HCT116 (cell line): ENCODE data around the gene MDFIC. TPM values are rescaled to one million over a fixed set of nuclear protein-coding genes. Genes with fewer than 3 reads are reported as not detected.

ENCODE experiments used
- ATAC-seq: fragments of 200-7000 bp; cut with Tn5 transposase; 2 replicates; pipeline ENCODE4 v1.9.1; 2020; ENCODE audit warnings: mild to moderate bottlenecking, moderate library complexity
- BruUV-seq: library from RNA; stranded (reverse); fragments of 400-500 nt; replicated peaks from 2 replicates; lab custom pipeline; 2021; lab: Mats Ljungman, UMichigan
- CTCF ChIA-PET: fragments of 300-600 bp; sonication (Branson Sonifier 250); formaldehyde crosslinking; loops from one replicate; lab custom pipeline; 2021; ENCODE audit warnings: antibody characterized with exemption; lab: Charles Lee
- POLR2A ChIA-PET: fragments of 300-600, 350-600 bp; sonication (Branson Sonifier 250); formaldehyde crosslinking; loops from one replicate; lab custom pipeline; 2021; ENCODE audit warnings: antibody characterized with exemption; lab: Charles Lee
- RAD21 ChIA-PET, 2 experiments: fragments of 300-600 bp; sonication (Branson Sonifier 250); formaldehyde crosslinking; loops; one replicate each; lab custom pipeline; 2023; ENCODE audit warnings: low total read pairs in 2 of 2; ENCODE audit not compliant: uncharacterized antibody in 2 of 2, unreplicated experiment in 2 of 2, low non-redundant PET in 1 of 2; lab: Charles Lee
- DNase-seq: peaks from one replicate; pipeline ENCODE4 v3.0.0-alpha.2; 2010; ENCODE audit warnings: low read depth, low spot score
- H2AFZ ChIP-seq: fragments of 200-600 bp; shearing (Covaris generic), sonication (generic); 2 replicates; pipeline ENCODE4 v1.6.1; 2017; ENCODE audit warnings: low read depth, mixed run types, mixed read lengths, antibody characterized with exemption, low read length; ENCODE audit not compliant: poor library complexity, severe bottlenecking
- H3K27ac ChIP-seq: 2 replicates; pipeline ENCODE4 v1.5.1; 2012; ENCODE audit warnings: low read depth, low read length
- H3K27me3 ChIP-seq: fragments of 200-600 bp; sonication (generic); 2 replicates; pipeline ENCODE4 v1.6.1; 2016; ENCODE audit warnings: mixed run types, low read length, mixed read lengths; ENCODE audit not compliant: insufficient read depth
- H3K36me3 ChIP-seq, 2 experiments: fragments of 200-500 bp in 1 of 2; fragments of 200-600 bp in 1 of 2; sonication (Bioruptor generic) in 1 of 2; sonication (generic) in 1 of 2; 2 replicates each; pipeline versions ENCODE4 v1.5.1 to v1.6.1; 2014 to 2016; ENCODE audit warnings: low read length in 2 of 2, inconsistent platforms in 1 of 2, mixed read lengths in 1 of 2, mixed run types in 1 of 2; ENCODE audit not compliant: insufficient read depth in 2 of 2, control insufficient read depth in 1 of 2
- H3K4me1 ChIP-seq, 2 experiments: fragments of 200-600 bp in 1 of 2; sonication (generic) in 1 of 2; 2 replicates each; pipeline versions ENCODE4 v1.5.1 to v1.6.1; 2012 to 2017; ENCODE audit warnings: low read length in 2 of 2, inconsistent platforms in 1 of 2, mild to moderate bottlenecking in 1 of 2, mixed read lengths in 1 of 2, mixed run types in 1 of 2, moderate library complexity in 1 of 2; ENCODE audit not compliant: insufficient read depth in 2 of 2, control insufficient read depth in 1 of 2
- H3K4me2 ChIP-seq: fragments of 200-600 bp; sonication (generic); 2 replicates; pipeline ENCODE4 v1.6.1; 2017; ENCODE audit warnings: mixed run types, low read length, mixed read lengths
- H3K4me3 ChIP-seq, 2 experiments: fragments of 200-600 bp in 1 of 2; sonication (generic) in 1 of 2; replicated peaks in 1 of 2; 2 replicates each; pipeline ENCODE4 v1.5.1; 2011 to 2016; ENCODE audit warnings: low read length in 2 of 2, control low read depth in 1 of 2, low read depth in 1 of 2, mild to moderate bottlenecking in 1 of 2, mixed read lengths in 1 of 2, mixed run types in 1 of 2
- H3K79me2 ChIP-seq: fragments of 200-600 bp; sonication (generic); 2 replicates; pipeline ENCODE4 v1.6.1; 2017; ENCODE audit warnings: mild to moderate bottlenecking, mixed run types, low read length, moderate library complexity, mixed read lengths; ENCODE audit not compliant: insufficient read depth
- H3K9ac ChIP-seq: fragments of 200-600 bp; sonication (generic); 2 replicates; pipeline ENCODE4 v1.6.1; 2016; ENCODE audit warnings: low read length, mixed read lengths
- H3K9me2 ChIP-seq: fragments of 200-600 bp; sonication (generic), shearing (Covaris generic); 2 replicates; pipeline ENCODE4 v1.6.1; 2017; ENCODE audit warnings: mixed run types, mild to moderate bottlenecking, moderate library complexity; ENCODE audit not compliant: insufficient read depth
- H3K9me3 ChIP-seq, 2 experiments: fragments of 200-500 bp in 1 of 2; fragments of 200-600 bp in 1 of 2; sonication (Bioruptor generic) in 1 of 2; sonication (generic) in 1 of 2; 2 replicates each; pipeline ENCODE4 v1.6.1; 2014 to 2017; ENCODE audit warnings: low read length in 2 of 2, mixed read lengths in 2 of 2, inconsistent platforms in 1 of 2, low read depth in 1 of 2, mild to moderate bottlenecking in 1 of 2, mixed run types in 1 of 2, moderate library complexity in 1 of 2; ENCODE audit not compliant: control insufficient read depth in 1 of 2, insufficient read depth in 1 of 2
- H4K20me1 ChIP-seq: fragments of 200-600 bp; sonication (generic), shearing (Covaris generic); 2 replicates; pipeline ENCODE4 v1.6.1; 2017; ENCODE audit warnings: mixed run types, mild to moderate bottlenecking, moderate library complexity; ENCODE audit not compliant: insufficient read depth
- CBX3 ChIP-seq: IDR thresholded peaks from 2 replicates; pipeline ENCODE4 v1.6.1; 2012; ENCODE audit warnings: low read depth
- CEBPB ChIP-seq: IDR thresholded peaks from 2 replicates; pipeline ENCODE4 v1.6.1; 2012; ENCODE audit warnings: low read depth
- EGR1 ChIP-seq: IDR thresholded peaks from 2 replicates; pipeline ENCODE4 v1.6.1; 2012; ENCODE audit warnings: low read depth
- EZH2phosphoT487 ChIP-seq: fragments of 200-600 bp; IDR thresholded peaks from 2 replicates; pipeline ENCODE4 v1.6.1; 2018; ENCODE audit warnings: antibody characterized with exemption, borderline replicate concordance
- FOSL1 ChIP-seq: IDR thresholded peaks from 2 replicates; pipeline ENCODE4 v1.6.1; 2012; ENCODE audit warnings: low read depth
- JUND ChIP-seq: IDR thresholded peaks from 2 replicates; pipeline ENCODE4 v1.6.1; 2012
- POLR2A ChIP-seq: IDR thresholded peaks from 2 replicates; pipeline ENCODE4 v1.7.0; 2011; ENCODE audit warnings: borderline replicate concordance; ENCODE audit not compliant: insufficient read depth, insufficient read length; ENCODE audit errors: extremely low read depth
- POLR2AphosphoS5 ChIP-seq: IDR thresholded peaks from 2 replicates; pipeline ENCODE4 v1.6.1; 2011; ENCODE audit warnings: mild to moderate bottlenecking, low read depth, low read length, moderate library complexity
- RAD21 ChIP-seq: IDR thresholded peaks from 2 replicates; pipeline ENCODE4 v1.6.1; 2012; ENCODE audit warnings: low read depth, mild to moderate bottlenecking
- REST ChIP-seq: IDR thresholded peaks from 2 replicates; pipeline ENCODE4 v1.6.1; 2012; ENCODE audit warnings: low read depth
- SRF ChIP-seq: IDR thresholded peaks from 2 replicates; pipeline ENCODE4 v1.6.1; 2012; ENCODE audit warnings: low read depth
- TCF7L2 ChIP-seq: IDR thresholded peaks from 2 replicates; pipeline ENCODE4 v1.7.0; 2011; ENCODE audit warnings: borderline replicate concordance, inconsistent platforms; ENCODE audit not compliant: insufficient read depth, insufficient read length; ENCODE audit errors: extremely low read depth
- YY1 ChIP-seq: IDR thresholded peaks from 2 replicates; pipeline ENCODE4 v1.6.1; 2011; ENCODE audit warnings: low read length, low read depth, moderate library complexity, mild to moderate bottlenecking; ENCODE audit not compliant: insufficient replicate concordance; ENCODE audit errors: extremely low read depth
- ZFX ChIP-seq: fragments of 450-650 bp; IDR thresholded peaks from 2 replicates; pipeline ENCODE4 v1.6.1; 2017
- ZNF274 ChIP-seq: fragments of 200-500 bp; sonication (Bioruptor generic); IDR thresholded peaks from 2 replicates; pipeline ENCODE4 v1.6.1; 2014; ENCODE audit warnings: mild to moderate bottlenecking, low read depth, low read length, inconsistent platforms
- intact Hi-C: fragments of 100-400 bp; cut with micrococcal nuclease; formaldehyde crosslinking; loops from 2 replicates; pipeline ENCODE4 v1.10.0; 2022
- total RNA-seq: library from RNA; stranded (reverse); gene quantifications from one replicate; pipeline ENCODE4 v1.2.1, GENCODE V29; 2021; ENCODE audit not compliant: unreplicated experiment
- TF ChIP-seq, protein P1 (sequence below): IDR thresholded peaks from 2 replicates; pipeline ENCODE4 v1.6.1; 2012
- TF ChIP-seq, protein P2 (sequence below): IDR thresholded peaks from 2 replicates; pipeline ENCODE4 v1.6.1; 2012
- TF ChIP-seq, protein P3 (sequence below), 3 experiments: fragments of 200-600 bp in 1 of 3; sonication (generic) in 1 of 3; IDR thresholded peaks in 2 of 3; conservative IDR thresholded peaks in 1 of 3; 2 replicates each; pipeline ENCODE4 v1.5.1; 2012 to 2017; ENCODE audit warnings: low read depth in 2 of 3, low read length in 2 of 3, antibody characterized with exemption in 1 of 3, borderline replicate concordance in 1 of 3, control low read depth in 1 of 3, mild to moderate bottlenecking in 1 of 3, mixed read lengths in 1 of 3, mixed run types in 1 of 3, moderate library complexity in 1 of 3; ENCODE audit not compliant: insufficient read depth in 1 of 3
- TF ChIP-seq, protein P4 (sequence below): IDR thresholded peaks from 2 replicates; pipeline ENCODE4 v1.6.1; 2011; ENCODE audit warnings: mild to moderate bottlenecking, low read length, moderate library complexity; ENCODE audit not compliant: insufficient replicate concordance; ENCODE audit errors: extremely low read depth

Gene MDFIC
- total RNA-seq, 1 experiment from 2014 or later, result 8.3 TPM

- Histone ChIP-seq H3K4me1 (peaks cover 10 to 30% of the 10 kb centered on the region in 2 experiments; a peak in 3 of 4 replicates), H3K27ac (peak overlapping the region; percentile 74; the same call in 1 of the 2 replicates), H3K9me2 (no peaks in the 10 kb centered on the region), H3K79me2 (no peaks in the 10 kb centered on the region), H3K27me3 (no peaks in the 10 kb centered on the region), H3K4me2 (peak overlapping the region; percentile 64), H3K4me3 (peak overlapping the region in 1 of 2 experiments; percentile 27; a peak in 1 of 4 replicates), H3K36me3 (no peaks in the 10 kb centered on the region), H2AFZ (peak overlapping the region; percentile 82), H4K20me1 (no peaks in the 10 kb centered on the region), H3K9ac (peak overlapping the region; percentile 39), H3K9me3 (no peaks in the 10 kb centered on the region)
- intact Hi-C loops, result no loop called here
- peak; percentile 91 for ATAC-seq
- ChIA-PET CTCF (no interaction called here), RAD21 (no interaction called here), POLR2A (interaction anchor here (1.1 kb wide), 1 partner anchor 13 kb away, joined by 3 read pairs; no protein-coding TSS in a partner anchor)
- peak; percentile 97 for DNase-seq
- no TSS peak for BruUV-seq
- TF ChIP-seq RAD21 (peak; percentile 25; the same call in 1 of the 2 replicates), ZNF274 (no peak), SRF (peak; percentile 84), REST (no peak), CBX3 (peak; percentile 96), YY1 (peak; percentile 57), POLR2AphosphoS5 (peak; percentile 68; the same call in 1 of the 2 replicates), EZH2phosphoT487 (no peak), EGR1 (no peak), JUND (peak; percentile 100), TCF7L2 (peak; percentile 84), POLR2A (no peak), FOSL1 (peak; percentile 100), CEBPB (peak; percentile 90), ZFX (no peak)
- TF ChIP-seq, protein P1, sequence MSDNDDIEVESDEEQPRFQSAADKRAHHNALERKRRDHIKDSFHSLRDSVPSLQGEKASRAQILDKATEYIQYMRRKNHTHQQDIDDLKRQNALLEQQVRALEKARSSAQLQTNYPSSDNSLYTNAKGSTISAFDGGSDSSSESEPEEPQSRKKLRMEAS, result peak; percentile 66
- TF ChIP-seq, protein P2, sequence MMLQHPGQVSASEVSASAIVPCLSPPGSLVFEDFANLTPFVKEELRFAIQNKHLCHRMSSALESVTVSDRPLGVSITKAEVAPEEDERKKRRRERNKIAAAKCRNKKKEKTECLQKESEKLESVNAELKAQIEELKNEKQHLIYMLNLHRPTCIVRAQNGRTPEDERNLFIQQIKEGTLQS, result peak; percentile 61; the same call in 1 of the 2 replicates
- TF ChIP-seq, protein P3, sequence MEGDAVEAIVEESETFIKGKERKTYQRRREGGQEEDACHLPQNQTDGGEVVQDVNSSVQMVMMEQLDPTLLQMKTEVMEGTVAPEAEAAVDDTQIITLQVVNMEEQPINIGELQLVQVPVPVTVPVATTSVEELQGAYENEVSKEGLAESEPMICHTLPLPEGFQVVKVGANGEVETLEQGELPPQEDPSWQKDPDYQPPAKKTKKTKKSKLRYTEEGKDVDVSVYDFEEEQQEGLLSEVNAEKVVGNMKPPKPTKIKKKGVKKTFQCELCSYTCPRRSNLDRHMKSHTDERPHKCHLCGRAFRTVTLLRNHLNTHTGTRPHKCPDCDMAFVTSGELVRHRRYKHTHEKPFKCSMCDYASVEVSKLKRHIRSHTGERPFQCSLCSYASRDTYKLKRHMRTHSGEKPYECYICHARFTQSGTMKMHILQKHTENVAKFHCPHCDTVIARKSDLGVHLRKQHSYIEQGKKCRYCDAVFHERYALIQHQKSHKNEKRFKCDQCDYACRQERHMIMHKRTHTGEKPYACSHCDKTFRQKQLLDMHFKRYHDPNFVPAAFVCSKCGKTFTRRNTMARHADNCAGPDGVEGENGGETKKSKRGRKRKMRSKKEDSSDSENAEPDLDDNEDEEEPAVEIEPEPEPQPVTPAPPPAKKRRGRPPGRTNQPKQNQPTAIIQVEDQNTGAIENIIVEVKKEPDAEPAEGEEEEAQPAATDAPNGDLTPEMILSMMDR (IDR thresholded peaks at IDR 0.05 in 2 of 3, conservative IDR thresholded peaks at IDR 0.05 in 1 of 3; ENCODE audit: borderline replicate concordance in 1 of 3, insufficient read depth in 1 of 3, low read depth in 2 of 3, low read length in 2 of 3), result no peak
- TF ChIP-seq, protein P4, sequence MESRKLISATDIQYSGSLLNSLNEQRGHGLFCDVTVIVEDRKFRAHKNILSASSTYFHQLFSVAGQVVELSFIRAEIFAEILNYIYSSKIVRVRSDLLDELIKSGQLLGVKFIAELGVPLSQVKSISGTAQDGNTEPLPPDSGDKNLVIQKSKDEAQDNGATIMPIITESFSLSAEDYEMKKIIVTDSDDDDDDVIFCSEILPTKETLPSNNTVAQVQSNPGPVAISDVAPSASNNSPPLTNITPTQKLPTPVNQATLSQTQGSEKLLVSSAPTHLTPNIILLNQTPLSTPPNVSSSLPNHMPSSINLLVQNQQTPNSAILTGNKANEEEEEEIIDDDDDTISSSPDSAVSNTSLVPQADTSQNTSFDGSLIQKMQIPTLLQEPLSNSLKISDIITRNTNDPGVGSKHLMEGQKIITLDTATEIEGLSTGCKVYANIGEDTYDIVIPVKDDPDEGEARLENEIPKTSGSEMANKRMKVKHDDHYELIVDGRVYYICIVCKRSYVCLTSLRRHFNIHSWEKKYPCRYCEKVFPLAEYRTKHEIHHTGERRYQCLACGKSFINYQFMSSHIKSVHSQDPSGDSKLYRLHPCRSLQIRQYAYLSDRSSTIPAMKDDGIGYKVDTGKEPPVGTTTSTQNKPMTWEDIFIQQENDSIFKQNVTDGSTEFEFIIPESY, result no peak
These were observed 32.1 kb upstream of the MDFIC start for GRCh38 chr7:114889646-114890285.
